OCI-M1 (cell line): Measurements from ENCODE around the gene ATG2B.
"Not testable (repeated sequence)": the region's sequence is repeated elsewhere in the genome, so short reads cannot be mapped to it uniquely, and the experiment has no call there.

ENCODE experiments used
- DNase-seq: peaks from one replicate; lab custom pipeline; 2025; lab: John Stamatoyannopoulos, UW

Gene ATG2B

DNA sequence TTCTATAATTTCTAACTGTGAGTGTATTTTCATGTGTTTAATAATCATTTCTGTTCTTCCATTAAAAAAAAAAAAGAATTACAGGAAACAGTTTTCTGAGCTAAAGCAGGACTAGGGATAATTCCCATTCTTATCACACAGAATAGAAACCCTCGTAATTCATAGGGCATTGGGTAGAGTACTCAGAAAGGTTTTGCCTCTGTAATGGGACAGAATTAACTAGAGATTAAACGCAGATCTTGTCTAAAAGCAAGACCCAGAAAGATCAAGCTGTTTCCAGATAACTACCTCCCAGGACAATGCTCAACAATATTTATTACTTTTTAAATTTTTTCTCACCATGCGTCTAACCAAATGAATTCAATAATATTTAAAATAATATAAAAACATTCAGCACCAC lies 10.4 kb upstream of the ATG2B start:
- DNase-seq = no peak

GRCh38 chr14:96370528-96370927 lies 7.4 kb upstream of the ATG2B start:
- DNase-seq = no peak

DNA sequence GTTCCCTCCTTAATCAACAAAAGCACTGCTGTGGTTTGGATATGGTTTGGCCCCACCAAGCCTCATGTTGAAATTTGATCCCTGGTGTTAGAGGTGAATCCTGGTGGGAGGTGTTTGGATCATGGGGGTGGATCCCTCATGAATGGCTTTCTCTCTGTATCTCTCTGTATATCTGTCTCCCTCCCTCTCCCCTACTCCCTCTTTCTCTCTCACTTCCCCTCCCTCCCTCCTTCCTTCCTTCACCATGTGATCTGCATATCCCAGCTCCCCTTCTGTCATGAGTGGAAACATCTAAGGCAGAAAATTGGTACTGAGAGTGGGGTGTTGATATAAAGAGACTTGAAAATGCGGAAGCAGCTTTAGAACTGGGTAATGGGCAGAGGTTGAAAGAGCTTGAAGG lies 5.4 kb upstream of the ATG2B start:
- peak; percentile 71 for DNase-seq

- DNase-seq = peak; percentile 74
Measured at GRCh38 chr14:96364962-96365361, 1.8 kb upstream of the ATG2B start.

GRCh38 chr14:96363751-96364336 lies 703 bp upstream of the ATG2B start:
- DNase-seq = peak; percentile 62

- peak; percentile 58 for DNase-seq
Measured at GRCh38 chr14:96362071-96362964, 823 bp downstream of the ATG2B start.

DNA sequence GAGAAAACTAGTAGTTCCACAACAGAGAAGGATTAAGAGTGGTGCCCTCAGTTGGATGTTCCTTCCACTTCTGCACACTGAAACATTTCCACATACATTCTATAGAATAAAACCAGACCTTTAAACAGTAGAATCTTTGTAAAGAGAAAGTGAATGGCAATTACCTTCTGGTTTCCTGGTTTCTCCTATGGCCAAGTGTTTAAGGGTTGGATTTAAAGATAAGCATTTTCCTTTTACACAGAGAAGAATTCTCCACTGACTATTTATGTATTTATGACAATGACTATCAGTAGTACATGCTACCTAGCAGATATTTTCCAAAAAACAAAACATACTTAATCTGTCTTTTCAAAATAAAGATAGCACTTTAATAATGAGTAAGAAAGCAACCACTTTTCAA lies 3.2 kb downstream of the ATG2B start:
- peak; percentile 24 for DNase-seq

GRCh38 chr14:96357216-96357615 lies 5.9 kb downstream of the ATG2B start:
- DNase-seq = no peak

DNA sequence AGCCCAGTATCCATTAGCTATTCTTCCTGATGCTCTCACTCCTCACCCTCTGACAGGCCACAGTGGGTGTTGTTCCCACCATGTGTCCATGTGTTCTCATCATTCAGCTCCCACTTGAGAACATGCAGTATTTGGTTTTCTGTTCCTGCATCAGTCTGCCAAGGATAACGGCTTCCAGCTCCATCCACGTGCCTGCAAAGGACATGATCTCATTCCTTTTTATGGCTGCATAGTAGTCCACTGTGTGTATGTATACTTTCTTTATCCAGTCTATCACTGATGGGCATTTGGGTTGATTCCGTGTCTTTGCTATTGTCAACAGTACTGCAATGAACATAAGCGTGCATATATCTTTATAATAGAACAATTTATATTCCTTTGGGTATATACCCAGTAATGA lies 8.9 kb downstream of the ATG2B start:
- DNase-seq = no peak

GRCh38 chr14:96352708-96353107 lies 10.4 kb downstream of the ATG2B start:
- DNase-seq = no peak

DNA sequence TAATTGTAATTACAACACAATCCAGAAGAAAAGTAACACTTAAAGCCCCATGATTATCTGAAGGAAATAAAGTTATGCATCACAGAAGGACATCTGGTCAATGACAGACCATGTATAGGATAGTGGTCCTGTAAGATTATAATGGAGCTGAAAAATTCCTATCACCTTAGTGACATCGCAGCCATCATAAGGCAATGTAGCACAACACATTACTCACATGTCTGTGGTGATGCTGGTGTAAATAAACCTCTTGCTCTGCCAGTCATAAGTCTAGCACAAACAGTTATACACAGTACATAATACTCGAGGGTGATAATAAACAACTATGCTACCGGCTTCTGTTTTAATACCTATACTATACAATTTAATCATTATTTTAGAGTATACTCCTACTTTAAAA lies 11.2 kb downstream of the ATG2B start:
- DNase-seq = no peak

- DNase-seq = no peak
Measured at GRCh38 chr14:96349286-96350075, 13.7 kb downstream of the ATG2B start.

GRCh38 chr14:96347957-96348356 lies 15.2 kb downstream of the ATG2B start:
- not testable (repeated sequence) for DNase-seq

GRCh38 chr14:96345669-96346068 lies 17.5 kb downstream of the ATG2B start:
- no peak for DNase-seq

DNA sequence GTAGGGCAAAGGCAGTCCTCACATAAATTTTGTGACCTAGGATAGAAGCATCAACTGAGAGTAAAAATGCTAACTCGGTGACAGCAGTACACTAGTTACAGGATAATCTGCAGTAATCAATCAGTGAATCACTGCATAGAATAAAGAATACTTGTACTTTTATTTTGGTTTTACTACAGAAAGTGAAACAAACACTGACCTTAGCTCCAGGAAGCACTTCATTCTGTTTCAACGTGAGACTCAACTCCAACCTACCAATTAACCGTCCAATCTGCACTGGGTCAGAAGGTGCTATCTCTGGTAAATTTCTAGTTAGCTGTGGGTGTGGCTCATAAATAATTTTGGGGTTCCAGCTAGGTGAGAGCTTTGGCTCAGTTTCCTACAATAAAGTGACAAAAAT lies 21.8 kb downstream of the ATG2B start:
- DNase-seq = no peak

DNA sequence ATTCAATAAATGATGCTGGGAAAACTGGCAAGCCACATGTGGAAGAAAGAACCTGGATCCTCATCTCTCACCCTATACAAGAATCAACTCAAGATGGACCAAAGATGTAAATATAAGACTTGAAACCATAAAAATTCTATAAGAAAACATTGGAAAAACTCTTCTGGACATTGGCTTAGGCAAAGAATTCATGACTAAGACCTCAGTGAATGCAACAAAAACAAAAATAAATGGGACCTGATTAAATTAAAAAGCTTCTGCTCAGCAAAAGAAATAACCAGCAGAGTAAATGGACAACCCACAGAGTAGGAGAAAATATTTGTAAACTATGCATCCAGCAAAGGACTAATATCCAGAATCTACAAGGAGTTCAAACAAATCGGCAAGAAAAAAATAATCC lies 24.6 kb downstream of the ATG2B start:
- DNase-seq = no peak

DNA sequence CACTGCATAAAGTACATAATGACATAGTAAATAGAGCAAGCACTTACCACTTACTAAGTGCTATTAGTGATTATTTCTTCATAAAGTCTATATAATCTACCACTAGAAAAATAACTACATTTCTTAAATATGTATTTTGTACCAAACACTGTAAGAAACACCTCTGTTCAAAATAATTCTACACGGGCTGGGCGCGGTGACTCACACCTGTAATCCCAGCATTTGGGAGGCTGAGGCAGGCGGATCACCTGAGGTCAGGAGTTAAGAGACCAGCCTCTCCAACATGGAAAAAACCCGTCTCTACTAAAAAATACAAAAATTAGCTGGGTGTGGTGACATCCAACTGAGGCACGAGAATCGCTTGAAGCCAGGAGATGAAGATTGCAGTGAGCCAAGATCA lies 38.9 kb downstream of the ATG2B start:
- DNase-seq = no peak

GRCh38 chr14:96320605-96321004 lies 42.5 kb downstream of the ATG2B start:
- DNase-seq = no peak

DNA sequence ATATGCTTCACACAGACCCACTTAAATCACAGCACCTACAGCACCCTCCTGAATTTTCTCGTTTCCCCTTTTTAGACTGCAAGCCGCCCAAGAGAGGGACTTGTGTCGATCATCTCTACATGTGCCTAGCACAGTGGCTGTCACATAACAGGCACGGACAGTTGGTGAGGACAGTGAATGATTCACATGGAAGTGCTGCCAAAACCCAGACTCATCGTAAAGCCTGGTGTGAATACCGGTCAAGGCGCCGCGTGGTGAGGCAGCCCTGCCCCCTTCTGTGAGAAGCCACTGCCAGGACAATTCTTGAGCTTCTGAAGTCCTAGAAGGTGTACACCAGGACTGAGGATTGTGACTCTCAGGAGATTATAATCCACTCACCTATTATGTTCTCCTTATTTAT lies 44.3 kb downstream of the ATG2B start:
- no peak for DNase-seq

DNA sequence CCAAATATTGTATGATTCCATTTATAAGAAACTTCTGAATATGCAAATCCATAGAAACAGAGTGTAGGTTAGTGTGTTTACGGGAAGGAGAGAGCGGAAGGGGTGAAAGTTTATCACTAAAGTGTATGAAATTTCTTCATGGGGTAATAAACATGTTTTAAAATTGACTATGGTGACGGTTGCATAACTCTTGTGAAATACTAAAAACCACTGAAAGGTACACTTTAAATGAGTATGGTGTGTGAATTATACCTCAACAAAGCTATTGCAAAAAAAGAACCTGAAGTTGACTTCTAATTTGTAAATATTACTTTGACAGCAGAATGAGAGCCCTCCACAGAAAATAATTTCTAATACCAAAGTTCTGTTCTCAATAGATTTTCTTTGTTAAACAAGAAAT lies 47.1 kb downstream of the ATG2B start:
- DNase-seq = no peak

DNA sequence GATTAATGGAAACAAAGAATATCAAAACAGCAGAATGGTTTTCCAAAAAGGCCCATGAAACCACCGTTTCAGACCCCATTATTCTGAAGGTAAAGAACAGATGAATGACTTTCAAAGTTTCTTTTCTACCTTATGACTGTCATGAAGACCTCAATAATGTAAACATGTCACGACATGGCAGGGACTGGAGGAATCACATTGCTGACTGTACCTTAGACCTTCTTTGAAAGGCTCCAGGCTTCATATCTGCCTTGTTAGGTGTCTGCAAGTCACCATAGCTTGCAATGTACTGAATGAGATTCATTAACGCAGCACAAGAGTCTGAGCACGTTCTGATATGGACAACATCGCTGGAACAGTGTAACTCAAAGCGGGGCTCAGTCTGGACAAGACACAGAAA lies 52.2 kb downstream of the ATG2B start:
- DNase-seq = no peak

DNA sequence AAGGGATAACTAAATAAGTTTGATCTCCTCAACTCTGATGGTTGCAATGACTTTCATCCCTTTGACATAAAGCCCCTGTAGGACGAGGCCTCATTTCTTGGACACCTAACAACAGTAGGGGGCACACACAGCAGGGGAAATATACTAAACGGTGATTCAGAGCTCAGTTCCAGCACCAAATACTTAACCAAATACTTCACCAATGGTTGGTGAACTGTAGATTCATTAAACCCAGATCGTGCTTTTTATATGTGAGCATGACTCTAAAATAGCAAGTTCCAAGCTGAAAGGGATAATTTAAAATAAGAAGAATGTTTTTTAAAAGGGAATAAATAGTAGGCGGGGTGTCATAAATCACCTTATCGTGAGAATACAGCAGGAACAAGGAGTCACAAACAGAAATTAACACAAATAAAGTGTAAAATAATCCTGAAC lies 53.2 kb downstream of the ATG2B start:
- no peak for DNase-seq
